K562 (cell line): ENCODE results near the gene ZSCAN2. TPM values are rescaled to one million over a fixed set of nuclear protein-coding genes. Genes with fewer than 3 reads are reported as not detected.

ENCODE experiments used
- ATAC-seq: fragments of 200-7000 bp; cut with Tn5 transposase; 3 replicates; pipeline ENCODE4 v1.9.1; 2020; ENCODE audit warnings: moderate library complexity
- BruUV-seq: library from RNA; stranded (reverse); fragments of 400-500 nt; replicated peaks from 2 replicates; lab custom pipeline; 2021; lab: Mats Ljungman, UMichigan
- CTCF ChIA-PET: fragments of 300-600 bp; formaldehyde crosslinking; extraction: SDS; loops from one replicate; lab custom pipeline; 2021; ENCODE audit warnings: low intra/inter-chr PET ratio; lab: Yijun Ruan, JAX
- POLR2A ChIA-PET: fragments of 300-600, 350-650 bp; sonication (Branson Sonifier 250); formaldehyde crosslinking; extraction: SDS; loops from one replicate; lab custom pipeline; 2021; ENCODE audit warnings: antibody characterized with exemption, inconsistent platforms; lab: Yijun Ruan, JAX
- DNase-seq, 4 experiments: peaks; one replicate each; pipeline versions ENCODE4 v3.0.0 to v3.0.0-alpha.2; 2011 to 2018; ENCODE audit warnings: low spot score in 3 of 4, mixed read lengths in 3 of 4; ENCODE audit errors: extremely low read depth in 1 of 4
- FAIRE-seq: peaks from 2 replicates; lab custom pipeline; 2011; peaks lifted over from hg19 to GRCh38; lab: Jason Lieb, UNC
- H2AFZ ChIP-seq: 2 replicates; pipeline ENCODE4 v1.6.0; 2011; ENCODE audit warnings: low read depth, low read length, control low read depth, inconsistent platforms
- H3K27ac ChIP-seq: fragments of 200-600 bp; 3 replicates; pipeline ENCODE4 v1.8.0; 2011; ENCODE audit warnings: low read depth, mild to moderate bottlenecking, control low read depth, inconsistent platforms, low read length, moderate library complexity, mixed read lengths; ENCODE audit errors: extremely low read depth
- H3K27me3 ChIP-seq, 2 experiments: fragments of 300-600 bp in 1 of 2; 2 replicates in 1 of 2; 3 replicates in 1 of 2; pipeline versions ENCODE4 v1.6.0 to v1.8.0; 2011; ENCODE audit warnings: inconsistent platforms in 2 of 2, low read length in 2 of 2, mild to moderate bottlenecking in 1 of 2, mixed read lengths in 1 of 2, moderate library complexity in 1 of 2; ENCODE audit not compliant: control insufficient read depth in 2 of 2, insufficient read depth in 2 of 2
- H3K36me3 ChIP-seq: fragments of 300-600 bp; 3 replicates; pipeline ENCODE4 v1.8.0; 2011; ENCODE audit warnings: mild to moderate bottlenecking, low read length, inconsistent platforms; ENCODE audit not compliant: control insufficient read depth, insufficient read depth
- H3K4me1 ChIP-seq, 2 experiments: fragments of 200-600 bp in 1 of 2; replicated peaks in 1 of 2; 2 replicates in 1 of 2; 3 replicates in 1 of 2; pipeline versions ENCODE4 v1.5.1 to v1.8.0; 2011; ENCODE audit warnings: inconsistent platforms in 2 of 2, low read length in 2 of 2, mild to moderate bottlenecking in 1 of 2, mixed read lengths in 1 of 2, moderate library complexity in 1 of 2; ENCODE audit not compliant: control insufficient read depth in 2 of 2, insufficient read depth in 2 of 2
- H3K4me2 ChIP-seq: 2 replicates; pipeline ENCODE4 v1.6.1; 2011; ENCODE audit warnings: low read length, control low read depth, inconsistent platforms, mixed read lengths; ENCODE audit not compliant: insufficient read depth
- H3K4me3 ChIP-seq: fragments of 200-600 bp; sonication (generic), shearing (Covaris generic); 2 replicates; pipeline ENCODE4 v1.5.1; 2016; ENCODE audit warnings: control low read depth, inconsistent platforms
- H3K79me2 ChIP-seq: fragments of 200-600 bp; 3 replicates; pipeline ENCODE4 v1.8.0; 2011; ENCODE audit warnings: low read length, inconsistent platforms; ENCODE audit not compliant: control insufficient read depth, insufficient read depth
- H3K9ac ChIP-seq, 2 experiments: 2 replicates each; pipeline versions ENCODE4 v1.6.0 to v1.6.1; 2011; ENCODE audit warnings: low read depth in 2 of 2, low read length in 2 of 2, control low read depth in 1 of 2, inconsistent platforms in 1 of 2, mild to moderate bottlenecking in 1 of 2, mixed read lengths in 1 of 2; ENCODE audit not compliant: insufficient read depth in 1 of 2
- H3K9me1 ChIP-seq: one replicate; pipeline ENCODE4 v1.6.0; 2011; ENCODE audit warnings: inconsistent platforms, mild to moderate bottlenecking, low read length, moderate library complexity; ENCODE audit not compliant: control insufficient read depth, insufficient read depth
- H3K9me3 ChIP-seq: replicated peaks from 2 replicates; pipeline ENCODE4 v1.5.1; 2011; ENCODE audit warnings: low read depth, low read length, inconsistent platforms; ENCODE audit not compliant: control insufficient read depth, insufficient read depth
- H4K20me1 ChIP-seq: replicated peaks from 2 replicates; pipeline ENCODE4 v1.6.1; 2011; ENCODE audit warnings: low read length, inconsistent platforms, mixed read lengths; ENCODE audit not compliant: control insufficient read depth, insufficient read depth
- ARNT ChIP-seq, 2 experiments: fragments of 450-650 bp; IDR thresholded peaks; 2 replicates each; pipeline ENCODE4 v1.6.1; 2016; ENCODE audit warnings: mild to moderate bottlenecking in 1 of 2
- BCOR ChIP-seq: fragments of 450-650 bp; IDR thresholded peaks from 2 replicates; pipeline ENCODE4 v1.6.1; 2016
- DMBX1 ChIP-seq: fragments of 250-450 bp; sonication (Bioruptor Pico); IDR thresholded peaks from 2 replicates; pipeline ENCODE4 v1.8.0; 2022; ENCODE audit warnings: inconsistent platforms, mild to moderate bottlenecking, moderate library complexity, borderline replicate concordance
- FOXA1 ChIP-seq: fragments of 450-650 bp; IDR thresholded peaks from 2 replicates; pipeline ENCODE4 v1.6.1; 2016; ENCODE audit warnings: mild to moderate bottlenecking, borderline replicate concordance
- GTF2B ChIP-seq: IDR thresholded peaks from 2 replicates; pipeline ENCODE4 v1.6.1; 2011; ENCODE audit not compliant: insufficient read length; ENCODE audit errors: extremely low read depth
- IRF2 ChIP-seq: sonication (generic); formaldehyde crosslinking; IDR thresholded peaks from 2 replicates; pipeline ENCODE4 v1.8.1; 2022; ENCODE audit warnings: mild to moderate bottlenecking, missing genetic modification reagents
- MECOM ChIP-seq: fragments of 250-450 bp; sonication (Bioruptor Pico); IDR thresholded peaks from 2 replicates; pipeline ENCODE4 v1.8.0; 2022; ENCODE audit warnings: inconsistent platforms
- PML ChIP-seq: IDR thresholded peaks from 2 replicates; pipeline ENCODE4 v1.6.1; 2012; ENCODE audit warnings: low read length, inconsistent platforms
- RCOR1 ChIP-seq, 2 experiments: IDR thresholded peaks; 2 replicates each; pipeline ENCODE4 v1.6.1; 2012; ENCODE audit warnings: low read depth in 2 of 2, low read length in 2 of 2, borderline replicate concordance in 1 of 2, improper control_type of control experiment in 1 of 2
- TAF9B ChIP-seq: fragments of 450-650 bp; IDR thresholded peaks from 2 replicates; pipeline ENCODE4 v1.6.1; 2018; ENCODE audit warnings: mild to moderate bottlenecking; ENCODE audit not compliant: partially characterized antibody
- TOE1 ChIP-seq, 2 experiments: fragments of 450-650 bp in 1 of 2; sonication (generic) in 1 of 2; formaldehyde crosslinking in 1 of 2; IDR thresholded peaks; 2 replicates each; pipeline versions ENCODE4 v1.7.1 to v1.8.0; 2016 to 2022; ENCODE audit warnings: borderline replicate concordance in 2 of 2, mild to moderate bottlenecking in 2 of 2, antibody characterized with exemption in 1 of 2, inconsistent platforms in 1 of 2, low read depth in 1 of 2, missing genetic modification reagents in 1 of 2, moderate library complexity in 1 of 2
- USF2 ChIP-seq: sonication (generic); formaldehyde crosslinking; IDR thresholded peaks from 2 replicates; pipeline ENCODE4 v1.5.0; 2020; ENCODE audit warnings: missing genetic modification reagents
- ZBTB1 ChIP-seq: sonication (generic); formaldehyde crosslinking; IDR thresholded peaks from 2 replicates; pipeline ENCODE4 v1.8.1; 2023; ENCODE audit warnings: missing genetic modification reagents, low read depth, mild to moderate bottlenecking, borderline replicate concordance
- ZNF134 ChIP-seq: fragments of 250-450 bp; sonication (Bioruptor Pico); conservative IDR thresholded peaks from 2 replicates; pipeline ENCODE4 v1.4.0; 2020
- ZNF696 ChIP-seq: fragments of 250-450 bp; sonication (Bioruptor Pico); conservative IDR thresholded peaks from 2 replicates; pipeline ENCODE4 v1.4.0; 2020; ENCODE audit warnings: mild to moderate bottlenecking, moderate library complexity
- ZNF778 ChIP-seq: fragments of 450-650 bp; formaldehyde crosslinking; IDR thresholded peaks from 2 replicates; pipeline ENCODE4 v1.4.0; 2020; ENCODE audit warnings: mild to moderate bottlenecking, moderate library complexity
- WGBS: fragments of 100-300 bp; shearing (Covaris generic); methylation state at CpG from one replicate; pipeline ENCODE4 v1.1.6; 2016; ENCODE audit warnings: low coverage, mixed read lengths; ENCODE audit not compliant: insufficient coverage; ENCODE audit errors: missing lambda C conversion rate; 5-methylcytosine and 5-hydroxymethylcytosine counted together
- in situ Hi-C: fragments of 300-500 bp; cut with MboI; formaldehyde crosslinking; loops from 4 replicates; pipeline ENCODE4 v1.15.0; 2018; ENCODE audit warnings: inconsistent platforms, mixed read lengths
- intact Hi-C: fragments of 100-400 bp; cut with micrococcal nuclease; formaldehyde crosslinking; loops from 2 replicates; pipeline ENCODE4 v1.14.2; 2022
- polyA plus RNA-seq, 8 experiments: library from polyadenylated mRNA; depleted of rRNA in 4 of 8; stranded (reverse) in 5 of 8; unstranded in 3 of 8; fragments of >200 nt; fragmentation: Nextera tagmentation in 2 of 8; fragmentation: Illumina TruSeq in 1 of 8; extraction: Ambion mirVana in 2 of 8; extraction: Trizol in 1 of 8; gene quantifications; 2 replicates each; pipeline versions ENCODE4 v1.2.1 to v1.2.3, GENCODE V29; 2011 to 2014; ENCODE audit warnings: inconsistent platforms in 1 of 8, missing spikeins in 1 of 8
- total RNA-seq, 7 experiments: library from RNA; depleted of rRNA in 6 of 7; stranded (reverse); fragments of >200 nt in 6 of 7; fragmentation: Illumina TruSeq in 2 of 7; extraction: Trizol in 2 of 7; gene quantifications; 2 replicates each; pipeline versions ENCODE4 v1.2.1 to v1.2.3, GENCODE V29; 2011 to 2021; ENCODE audit warnings: low replicate concordance in 1 of 7
- TF ChIP-seq, protein P1 (sequence below): fragments of 250-450 bp; sonication (Bioruptor Pico); IDR thresholded peaks from 2 replicates; pipeline ENCODE4 v1.5.0; 2020; ENCODE audit warnings: mild to moderate bottlenecking
- TF ChIP-seq, protein P2 (sequence below): sonication (generic); formaldehyde crosslinking; IDR thresholded peaks from 2 replicates; pipeline ENCODE4 v1.8.0; 2022; ENCODE audit warnings: missing genetic modification reagents, mild to moderate bottlenecking, moderate library complexity, borderline replicate concordance

ZSCAN2 gene
- total and polyA plus RNA-seq, 9 of the 15 experiments (the other 6 are each of a cell fraction or from before 2014, with no cell fraction given), result 1.7 to 14.2 (median 6.6) TPM

- TF ChIP-seq, protein P1, sequence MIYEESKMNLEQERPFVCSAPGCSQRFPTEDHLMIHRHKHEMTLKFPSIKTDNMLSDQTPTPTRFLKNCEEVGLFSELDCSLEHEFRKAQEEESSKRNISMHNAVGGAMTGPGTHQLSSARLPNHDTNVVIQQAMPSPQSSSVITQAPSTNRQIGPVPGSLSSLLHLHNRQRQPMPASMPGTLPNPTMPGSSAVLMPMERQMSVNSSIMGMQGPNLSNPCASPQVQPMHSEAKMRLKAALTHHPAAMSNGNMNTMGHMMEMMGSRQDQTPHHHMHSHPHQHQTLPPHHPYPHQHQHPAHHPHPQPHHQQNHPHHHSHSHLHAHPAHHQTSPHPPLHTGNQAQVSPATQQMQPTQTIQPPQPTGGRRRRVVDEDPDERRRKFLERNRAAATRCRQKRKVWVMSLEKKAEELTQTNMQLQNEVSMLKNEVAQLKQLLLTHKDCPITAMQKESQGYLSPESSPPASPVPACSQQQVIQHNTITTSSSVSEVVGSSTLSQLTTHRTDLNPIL (CRISPR knock-in tag), result no peak
- no peak for TF ChIP-seq USF2 (CRISPR knock-in tag)
- no peak for TF ChIP-seq ZNF134 (CRISPR knock-in tag)
- no peak for TF ChIP-seq MECOM (CRISPR knock-in tag)
- TF ChIP-seq RCOR1 (IDR thresholded peaks at IDR 0.05; ENCODE audit: borderline replicate concordance in 1 of 2, low read depth in 2 of 2, low read length in 2 of 2), result no peak
- TF ChIP-seq TAF9B, result no peak
- no peak for TF ChIP-seq PML
- TF ChIP-seq ZNF696 (CRISPR knock-in tag), result no peak
- no peak for TF ChIP-seq DMBX1 (CRISPR knock-in tag)
- TF ChIP-seq IRF2 (CRISPR knock-in tag), result no peak
- TF ChIP-seq, all 486 proteins: peak for 0
Observed at GRCh38 chr15:84572231-84572630, 28.6 kb upstream of the ZSCAN2 start (continued).

GRCh38 chr15:84575493-84575892 lies 25.3 kb upstream of the ZSCAN2 start:
- Histone ChIP-seq H3K9me1 (no peaks in the 10 kb centered on the region), H3K9ac (no peak overlapping the region), H4K20me1 (no peaks in the 10 kb centered on the region), H3K79me2 (no peaks in the 10 kb centered on the region), H3K4me1 (peaks cover 3 to 10% of the 10 kb centered on the region in 2 experiments; a peak in 4 of 5 replicates), H3K9me3 (no peaks in the 10 kb centered on the region), H3K4me3 (no peak overlapping the region), H3K27ac (no peak overlapping the region), H3K4me2 (no peak overlapping the region), H2AFZ (no peak overlapping the region), H3K27me3 (no peaks in the 10 kb centered on the region), H3K36me3 (no peaks in the 10 kb centered on the region)
- whole genome bisulfite sequencing, result 54% methylated on average over 3 of the region's 4 CpGs
- DNase-seq (no peak), FAIRE-seq (no peak), ATAC-seq (no peak)
- no TSS peak for BruUV-seq
- ChIA-PET POLR2A (interaction anchor here (0.6 kb wide), 1 partner anchor 253 kb away, joined by 3 read pairs; no protein-coding TSS in a partner anchor), CTCF (no interaction called here)
- in situ Hi-C loops (loop anchor here (25.0 kb wide), 1 partner anchor 312 kb away; the partner anchor contains the start of gene SLC28A1), intact Hi-C loops (no loop called here)
- no peak for TF ChIP-seq GTF2B
- no peak for TF ChIP-seq BCOR
- no peak for TF ChIP-seq ZNF778 (CRISPR knock-in tag)
- no peak for TF ChIP-seq ARNT (IDR thresholded peaks at IDR 0.05)
- no peak for TF ChIP-seq TOE1 (IDR thresholded peaks at IDR 0.05; ENCODE audit: borderline replicate concordance)
- no peak for TF ChIP-seq TOE1 (CRISPR knock-in tag; IDR thresholded peaks at IDR 0.05; ENCODE audit: borderline replicate concordance, low read depth)
- TF ChIP-seq, protein P2, sequence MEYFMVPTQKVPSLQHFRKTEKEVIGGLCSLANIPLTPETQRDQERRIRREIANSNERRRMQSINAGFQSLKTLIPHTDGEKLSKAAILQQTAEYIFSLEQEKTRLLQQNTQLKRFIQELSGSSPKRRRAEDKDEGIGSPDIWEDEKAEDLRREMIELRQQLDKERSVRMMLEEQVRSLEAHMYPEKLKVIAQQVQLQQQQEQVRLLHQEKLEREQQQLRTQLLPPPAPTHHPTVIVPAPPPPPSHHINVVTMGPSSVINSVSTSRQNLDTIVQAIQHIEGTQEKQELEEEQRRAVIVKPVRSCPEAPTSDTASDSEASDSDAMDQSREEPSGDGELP (CRISPR knock-in tag), result no peak
- TF ChIP-seq FOXA1, result no peak
- TF ChIP-seq ZBTB1, result no peak
